ENCODE data around the gene POLR1C.
"Not testable (repeated sequence)": the region's sequence is repeated elsewhere in the genome, so short reads cannot be mapped to it uniquely, and the experiment has no call there.

Gene POLR1C

DNA sequence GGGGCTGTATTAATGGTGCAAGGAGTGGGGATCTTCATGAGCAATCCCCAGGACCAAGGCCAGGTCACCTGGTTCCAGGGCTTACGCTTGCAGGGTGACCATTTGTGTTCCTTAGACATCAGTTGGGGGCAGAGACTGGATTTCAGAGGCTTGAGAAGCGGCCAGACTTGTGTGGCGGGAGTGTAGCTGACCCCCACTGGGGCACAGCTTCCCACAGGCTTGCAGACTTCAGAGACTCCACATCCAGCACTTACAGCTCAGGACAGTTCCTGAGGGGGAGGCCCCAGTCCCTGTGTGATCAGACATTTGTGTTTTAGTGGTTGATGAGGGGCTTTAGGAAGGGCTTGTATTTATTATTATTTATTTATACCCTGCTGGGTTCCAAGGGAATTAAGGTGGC lies 24.2 kb upstream of the POLR1C start:
- no peak for DNase-seq (ENCODE audit: low spot score)

DNA sequence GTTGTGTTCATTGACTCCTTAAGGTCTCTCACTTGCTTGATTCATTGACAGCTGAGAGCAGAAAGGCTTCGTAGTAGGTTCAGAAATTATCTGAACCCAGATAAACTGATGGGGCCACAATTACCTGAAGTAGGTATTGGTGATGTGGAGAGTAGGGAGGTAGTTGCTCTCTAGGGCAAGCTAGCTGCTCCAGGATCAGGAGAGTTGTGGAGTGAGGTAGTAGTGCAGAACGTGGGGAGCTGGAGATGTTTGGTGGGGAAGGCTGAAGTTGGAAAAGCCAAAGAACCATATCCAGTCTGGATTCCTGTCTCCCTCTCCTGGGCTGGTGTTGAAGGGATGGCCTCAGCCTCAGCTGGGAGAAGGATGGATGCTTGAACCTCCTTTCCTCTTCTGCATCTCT lies 23.7 kb upstream of the POLR1C start:
- no peak for DNase-seq (ENCODE audit: low spot score)

DNA sequence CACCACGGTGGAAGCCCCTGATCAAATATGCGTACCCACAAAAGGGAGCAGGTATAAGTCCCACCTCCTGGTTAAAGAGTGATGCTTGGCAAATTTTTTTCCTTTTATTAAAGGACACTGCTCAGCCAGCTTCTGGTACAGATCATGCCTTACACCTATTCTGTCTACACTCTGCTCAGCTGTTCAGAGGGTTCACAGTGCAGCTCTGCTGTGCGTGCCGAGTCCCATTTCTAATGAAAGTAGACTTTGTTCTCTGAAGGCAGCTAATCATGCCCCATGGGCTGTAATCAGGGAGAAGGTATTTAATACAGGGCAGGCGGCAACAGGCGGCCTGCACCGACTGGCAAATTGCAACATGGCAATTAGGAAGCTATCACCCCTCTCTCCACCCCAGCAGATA lies 23.1 kb upstream of the POLR1C start:
- no peak for DNase-seq (ENCODE audit: low spot score)

DNA sequence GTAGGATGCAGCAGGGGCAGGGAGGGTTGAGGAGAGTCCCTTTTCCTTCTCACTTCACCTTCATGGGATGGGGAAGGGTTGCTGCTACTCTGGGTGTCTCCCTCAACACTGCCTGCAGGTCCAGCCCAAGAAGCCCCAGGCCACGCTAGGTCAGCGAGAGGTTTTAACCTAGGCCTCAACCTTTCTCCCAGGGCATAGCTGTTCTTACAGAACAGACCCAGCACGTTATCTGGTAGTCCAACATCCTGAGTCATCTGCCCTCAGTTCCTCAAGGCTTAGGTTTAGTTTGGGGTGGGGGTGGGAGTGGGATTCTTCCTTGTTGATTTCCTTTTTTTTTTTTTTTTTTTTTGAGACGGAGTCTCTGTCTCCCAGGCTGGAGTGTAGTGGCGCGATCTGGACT lies 22.6 kb upstream of the POLR1C start:
- DNase-seq (ENCODE audit: low spot score), result no peak

DNA sequence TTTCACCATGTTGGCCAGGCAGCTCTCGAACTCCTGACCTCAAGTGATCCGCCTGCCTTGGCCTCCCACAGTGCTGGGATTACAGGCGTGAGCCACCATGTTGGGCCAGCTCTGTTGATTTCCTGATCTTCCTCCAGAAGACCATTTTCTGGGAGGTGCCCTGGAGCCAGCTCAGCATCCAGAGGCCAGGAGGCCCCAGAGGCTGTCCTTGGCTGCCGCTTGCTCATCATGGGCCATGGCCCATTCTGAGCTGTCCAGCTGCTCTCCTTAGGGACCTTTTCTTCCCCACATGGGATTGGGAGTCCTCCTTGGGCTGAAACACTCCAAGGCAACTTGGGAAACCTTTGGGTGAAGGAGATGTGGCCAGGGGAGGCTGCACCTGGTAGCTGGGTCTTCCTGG lies 22.1 kb upstream of the POLR1C start:
- DNase-seq (ENCODE audit: low spot score), result no peak

DNA sequence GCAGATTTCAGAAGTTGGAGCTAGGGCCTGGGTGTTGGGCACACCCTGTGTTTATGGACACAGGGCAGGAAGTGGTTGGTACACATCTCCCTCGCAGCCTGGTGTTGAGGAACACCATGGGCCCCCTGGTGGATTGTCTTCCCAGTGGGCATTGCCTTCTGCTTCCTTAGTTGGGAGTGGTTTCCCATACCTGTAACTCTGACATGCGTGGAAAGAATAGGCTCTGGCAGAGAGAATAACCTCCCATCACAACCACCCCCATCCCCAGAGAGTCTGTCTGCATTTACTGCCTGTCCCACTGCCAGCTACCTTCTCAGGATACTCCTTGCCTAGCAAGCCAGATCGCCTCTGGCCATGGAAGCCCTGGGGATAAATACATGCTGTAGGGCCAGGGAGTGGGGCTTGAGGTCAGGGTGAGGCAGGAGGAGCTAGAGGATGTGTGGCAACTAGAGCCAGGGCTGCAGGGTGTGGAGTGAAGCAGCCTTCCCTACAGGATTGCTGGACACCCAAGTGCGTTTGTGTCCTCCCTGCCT lies 21.4 kb upstream of the POLR1C start:
- DNase-seq (ENCODE audit: low spot score), result no peak

DNA sequence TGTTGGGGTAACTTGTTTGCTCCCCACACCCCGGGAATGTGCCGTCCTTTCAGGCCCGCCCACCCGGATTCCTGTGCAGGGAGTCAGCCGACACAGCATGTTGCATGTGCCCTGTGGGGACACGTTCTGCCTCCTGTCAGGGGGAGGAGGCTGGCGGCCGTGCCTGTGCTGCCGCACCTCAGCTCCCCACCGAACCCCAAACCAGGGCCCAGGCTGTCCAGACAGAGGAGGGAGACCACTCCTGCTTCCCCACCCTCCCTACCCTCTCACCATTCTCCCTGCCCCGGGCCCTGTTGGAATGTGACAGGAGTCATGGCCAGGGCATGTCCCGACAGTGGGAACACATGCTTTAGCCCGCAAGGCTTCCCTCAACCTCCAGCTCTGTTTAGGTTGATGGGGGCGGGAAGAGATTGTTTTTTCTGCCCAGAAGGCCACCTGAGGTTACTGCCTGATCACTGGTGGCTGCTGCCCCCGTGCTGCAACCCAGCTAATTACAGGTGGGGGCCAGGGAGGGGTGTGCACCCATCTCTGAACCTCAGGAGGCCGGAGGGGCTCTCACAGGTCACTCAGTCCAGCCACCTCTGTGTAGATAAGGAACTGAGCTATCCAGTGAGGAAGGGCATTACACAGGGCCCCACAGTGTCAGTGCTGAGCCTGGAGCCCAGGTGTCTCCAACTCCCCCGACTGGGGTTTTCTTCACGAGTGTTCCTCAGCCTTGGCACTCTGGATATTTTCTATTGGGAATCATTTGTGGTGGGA lies 20.3 kb upstream of the POLR1C start:
- DNase-seq (ENCODE audit: low spot score), result no peak

DNA sequence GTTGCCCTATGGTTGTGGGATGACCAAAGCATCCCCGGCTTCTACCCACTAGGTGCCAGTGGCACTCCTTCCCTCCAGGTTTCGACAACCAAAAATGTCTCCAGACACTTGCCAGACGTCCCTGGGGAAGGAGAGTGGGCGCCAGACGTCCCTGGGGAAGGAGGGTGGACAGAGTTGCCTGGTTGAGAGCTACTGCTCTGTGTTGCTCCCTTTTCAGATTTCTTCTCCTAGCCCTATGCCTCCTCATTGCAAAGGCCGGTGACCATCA lies 19.8 kb upstream of the POLR1C start:
- DNase-seq (ENCODE audit: low spot score), result no peak

DNA sequence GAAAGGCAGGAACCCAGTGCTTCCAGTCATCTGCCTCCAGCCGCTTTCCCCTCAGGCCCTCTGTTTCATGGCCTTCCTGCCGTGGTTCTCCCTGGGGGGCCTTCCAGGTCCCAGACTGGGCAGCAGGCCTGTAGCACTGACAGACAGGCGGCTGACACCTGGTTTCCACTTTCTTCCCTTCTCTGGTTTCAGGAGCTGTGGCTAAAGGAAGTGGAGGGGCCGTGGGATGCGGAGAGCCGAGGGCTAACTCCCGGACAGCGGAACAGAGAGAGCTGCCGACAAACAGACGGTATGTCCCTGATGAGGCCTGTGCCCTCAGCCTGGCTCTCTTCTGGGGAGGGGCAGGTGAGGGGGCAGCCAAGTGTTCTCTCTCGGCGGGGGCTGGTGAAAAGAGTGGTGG lies 19.2 kb upstream of the POLR1C start:
- no peak for DNase-seq (ENCODE audit: low spot score)

DNA sequence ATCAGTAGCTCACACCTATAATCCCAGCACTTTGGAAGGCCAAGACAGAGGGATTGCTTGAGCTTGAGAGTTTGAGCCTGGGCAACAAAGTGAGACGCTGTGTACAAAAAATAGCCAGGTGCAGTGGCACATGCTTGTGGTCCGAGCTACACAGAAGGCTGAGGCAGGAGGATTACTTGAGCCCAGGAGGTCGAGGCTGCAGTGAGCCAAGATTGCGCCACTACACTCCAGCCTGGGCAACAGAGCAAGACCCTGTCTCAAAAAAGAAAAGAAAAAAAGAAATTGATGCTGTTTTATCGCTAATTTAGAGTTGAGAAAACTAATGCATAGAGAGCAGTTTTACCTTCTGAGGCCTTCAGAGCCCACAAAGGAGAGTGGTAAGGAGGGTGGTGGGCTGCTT lies 18.6 kb upstream of the POLR1C start:
- not testable (repeated sequence) for DNase-seq (ENCODE audit: low spot score)

DNA sequence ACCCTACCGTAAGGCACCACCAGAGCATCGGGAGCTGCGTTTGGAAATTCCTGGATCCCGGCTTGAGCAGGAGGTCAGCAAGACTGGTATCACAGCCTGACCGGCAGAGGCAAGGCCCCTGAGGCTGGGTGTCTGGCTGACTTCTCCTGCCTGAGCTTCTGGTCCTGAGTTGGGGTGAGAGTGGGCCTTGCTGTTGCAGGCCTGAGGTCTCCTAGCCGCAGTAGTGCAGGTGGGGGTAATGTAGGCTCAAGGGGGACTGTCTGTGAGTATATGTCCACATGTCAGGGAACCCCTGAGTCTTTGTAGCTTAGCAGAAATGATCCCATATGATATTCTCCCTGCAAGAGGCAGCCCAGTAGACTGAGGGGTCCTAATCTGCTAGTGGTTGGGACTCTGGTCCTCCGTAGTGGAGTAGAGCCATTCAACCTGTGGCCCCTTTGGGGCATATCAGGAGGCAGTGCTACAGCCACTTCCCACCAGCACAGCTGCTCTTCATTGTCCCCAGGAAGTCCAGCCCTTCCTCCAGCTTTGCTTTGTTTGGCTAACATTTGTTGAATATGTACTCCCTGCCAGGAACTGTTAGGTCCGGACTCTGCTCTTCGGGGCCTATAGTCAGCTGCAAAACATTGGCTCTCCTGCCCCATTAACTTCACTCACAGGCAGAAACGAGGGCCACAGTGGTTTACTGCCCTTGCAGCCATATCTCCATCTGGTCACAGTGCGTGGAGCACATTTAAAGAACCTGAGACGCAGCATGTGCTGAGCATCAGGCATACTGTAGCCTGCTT lies 17.7 kb upstream of the POLR1C start:
- no peak for DNase-seq (ENCODE audit: low spot score)

DNA sequence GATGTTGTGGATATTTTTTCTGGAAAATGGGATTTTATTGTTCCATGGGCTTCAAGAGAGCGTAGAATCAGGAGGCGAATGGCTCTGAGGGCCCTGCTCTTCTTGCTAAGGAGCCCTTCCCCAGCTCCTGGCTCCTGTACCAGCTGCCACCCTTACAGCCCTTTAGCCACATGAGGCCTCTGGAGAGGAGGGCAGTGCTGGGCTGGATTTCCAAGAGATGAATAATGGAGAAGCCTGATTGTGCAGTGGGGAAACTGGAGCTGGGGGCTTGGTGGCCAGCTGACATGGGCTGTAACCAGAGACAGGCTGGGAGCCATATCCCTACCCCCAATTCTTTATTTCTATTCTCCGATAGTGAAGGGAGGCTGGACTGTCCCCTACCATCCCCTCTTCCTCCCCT lies 16.0 kb upstream of the POLR1C start:
- no peak for DNase-seq (ENCODE audit: low spot score)

DNA sequence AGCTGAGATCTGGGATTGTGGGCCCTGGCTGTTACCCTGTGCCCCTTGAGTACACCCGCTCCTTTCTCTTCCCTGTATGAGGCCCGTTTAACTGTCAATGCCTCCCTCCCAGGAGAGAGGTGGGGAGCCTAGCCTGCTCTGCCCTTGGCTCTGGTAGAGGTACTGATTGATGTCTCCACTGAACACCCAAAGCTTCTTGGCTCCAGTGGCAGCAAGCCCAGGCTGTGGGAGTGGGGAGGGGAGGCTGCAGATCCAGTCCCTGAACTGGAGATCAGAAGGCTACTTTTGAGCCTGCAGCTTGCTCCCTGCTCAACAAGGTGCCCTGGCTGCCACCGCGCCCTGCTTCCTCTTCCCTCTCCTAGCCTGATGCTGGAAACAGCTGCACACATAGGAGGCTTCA lies 14.2 kb upstream of the POLR1C start:
- DNase-seq (ENCODE audit: low spot score), result no peak

DNA sequence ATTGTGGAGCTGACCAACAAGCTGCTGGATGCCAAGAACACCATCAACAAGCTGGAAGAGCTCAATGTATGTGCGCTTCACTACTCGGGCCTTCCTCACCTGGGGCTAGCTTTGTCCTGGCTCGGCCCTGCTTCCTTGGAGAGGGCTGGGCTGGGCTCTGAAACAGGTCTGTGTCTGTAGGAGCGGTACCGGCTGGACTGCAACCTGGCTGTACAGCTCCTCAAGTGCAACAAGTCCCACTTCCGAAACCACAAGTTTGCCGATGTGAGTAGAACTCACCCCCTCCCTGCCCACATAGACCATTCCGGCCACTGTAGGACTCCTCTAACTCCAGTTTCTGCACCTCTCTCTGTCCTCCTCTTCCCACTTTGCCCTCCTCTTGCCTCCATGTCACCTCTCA lies 13.4 kb upstream of the POLR1C start:
- no peak for DNase-seq (ENCODE audit: low spot score)

DNA sequence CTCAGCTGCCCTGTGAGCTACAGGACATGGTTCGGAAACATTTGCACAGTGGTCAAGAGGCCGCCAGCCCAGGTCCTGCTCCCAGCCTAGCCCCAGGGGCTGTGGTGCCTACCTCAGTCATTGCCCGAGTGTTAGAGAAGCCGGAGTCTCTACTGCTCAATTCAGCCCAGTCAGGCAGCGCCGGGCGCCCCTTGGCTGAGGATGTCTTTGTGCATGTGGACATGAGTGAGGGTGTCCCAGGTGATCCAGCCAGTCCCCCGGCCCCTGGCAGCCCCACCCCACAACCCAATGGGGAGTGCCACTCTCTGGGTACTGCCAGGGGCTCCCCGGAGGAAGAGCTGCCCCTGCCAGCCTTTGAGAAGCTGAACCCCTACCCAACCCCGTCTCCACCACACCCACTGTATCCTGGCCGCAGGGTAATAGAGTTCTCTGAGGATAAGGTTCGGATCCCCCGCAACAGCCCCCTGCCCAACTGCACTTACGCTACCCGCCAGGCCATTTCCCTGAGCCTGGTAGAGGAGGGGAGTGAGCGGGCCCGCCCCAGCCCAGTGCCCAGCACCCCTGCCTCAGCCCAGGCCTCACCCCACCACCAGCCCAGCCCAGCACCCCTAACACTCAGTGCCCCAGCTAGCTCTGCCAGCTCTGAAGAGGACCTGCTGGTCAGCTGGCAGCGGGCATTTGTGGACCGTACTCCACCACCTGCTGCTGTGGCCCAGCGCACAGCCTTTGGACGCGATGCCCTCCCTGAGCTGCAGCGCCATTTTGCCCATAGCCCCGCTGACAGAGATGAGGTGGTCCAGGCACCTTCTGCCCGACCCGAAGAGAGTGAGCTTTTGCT lies 11.9 kb upstream of the POLR1C start:
- DNase-seq (ENCODE audit: low spot score), result no peak

DNA sequence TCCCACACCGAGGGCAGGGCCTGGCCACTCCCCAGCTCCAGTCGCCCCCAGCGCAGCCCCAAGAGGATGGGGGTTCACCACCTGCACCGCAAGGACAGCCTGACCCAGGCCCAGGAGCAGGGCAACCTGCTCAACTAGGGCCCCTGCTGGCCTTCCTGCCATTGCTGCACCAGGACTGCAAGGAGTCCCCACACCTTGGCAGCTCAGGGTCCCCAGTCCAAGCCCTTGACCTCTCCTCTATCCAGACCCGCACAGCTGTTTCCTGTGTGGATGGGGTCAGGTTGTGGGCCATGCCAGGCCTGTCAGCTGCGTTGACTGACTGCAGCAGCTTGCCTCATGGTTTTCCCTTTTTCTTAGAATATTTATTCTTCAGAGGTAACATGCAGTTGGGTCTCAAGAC lies 11.2 kb upstream of the POLR1C start:
- DNase-seq (ENCODE audit: low spot score), result no peak

DNA sequence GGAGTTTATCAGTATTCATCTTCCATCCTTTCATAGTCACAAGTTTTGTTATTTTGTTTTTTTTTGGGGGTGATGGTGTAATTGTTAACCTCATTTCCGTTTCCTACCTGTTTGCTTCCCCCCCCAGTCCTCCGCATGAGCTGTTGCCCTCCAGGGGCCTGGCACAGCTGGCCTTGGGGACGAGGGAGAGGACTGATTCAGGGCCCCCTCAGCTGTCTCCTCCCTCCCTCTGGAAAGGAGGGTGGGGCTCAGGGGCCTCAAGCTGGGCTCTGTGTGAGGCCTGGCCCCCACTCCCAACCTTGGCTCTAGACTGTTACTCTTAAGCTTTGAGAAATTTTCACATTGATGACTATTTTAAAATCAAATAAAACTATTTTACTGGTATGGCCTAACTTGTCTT lies 10.7 kb upstream of the POLR1C start:
- no peak for DNase-seq (ENCODE audit: low spot score)

DNA sequence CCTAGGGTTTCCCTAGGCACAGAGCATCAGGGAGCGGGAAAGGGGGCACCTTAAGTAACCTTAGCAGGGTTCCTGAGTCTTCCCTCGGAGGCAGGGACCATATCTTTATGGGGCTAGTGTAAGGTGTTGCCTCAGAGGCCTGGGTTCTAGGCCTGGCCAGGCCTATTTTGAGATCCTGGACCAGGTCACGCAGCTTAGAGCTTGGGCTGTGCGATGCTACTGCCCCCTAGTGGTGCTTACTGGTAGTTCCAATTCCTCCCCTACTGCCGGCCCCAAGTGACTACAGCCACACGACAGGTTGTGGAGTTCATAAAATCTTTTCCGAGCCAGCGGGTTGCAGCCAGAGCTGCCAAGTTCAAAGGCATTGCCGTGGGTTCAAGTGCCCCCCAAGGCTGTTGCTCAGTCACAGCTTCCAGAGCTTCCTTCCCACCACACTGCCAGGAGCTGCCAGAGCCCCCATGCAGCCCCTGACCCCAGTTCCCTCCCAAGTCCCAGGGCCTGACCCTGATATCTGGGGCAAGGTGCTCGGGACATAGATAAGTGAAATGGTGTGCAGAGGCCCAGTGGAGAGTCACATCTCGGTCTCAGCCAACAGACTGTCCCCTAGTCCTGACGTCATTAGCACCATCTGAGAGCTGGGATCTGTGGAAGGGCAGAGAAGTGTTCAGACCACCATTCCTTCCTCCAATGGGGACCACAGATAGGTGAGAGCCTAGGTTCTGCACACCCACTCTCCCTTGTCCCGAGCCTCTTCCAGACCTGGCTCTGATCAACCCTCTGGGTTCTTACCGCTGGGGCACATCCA lies 10.0 kb upstream of the POLR1C start:
- DNase-seq (ENCODE audit: low spot score), result peak; percentile 87

DNA sequence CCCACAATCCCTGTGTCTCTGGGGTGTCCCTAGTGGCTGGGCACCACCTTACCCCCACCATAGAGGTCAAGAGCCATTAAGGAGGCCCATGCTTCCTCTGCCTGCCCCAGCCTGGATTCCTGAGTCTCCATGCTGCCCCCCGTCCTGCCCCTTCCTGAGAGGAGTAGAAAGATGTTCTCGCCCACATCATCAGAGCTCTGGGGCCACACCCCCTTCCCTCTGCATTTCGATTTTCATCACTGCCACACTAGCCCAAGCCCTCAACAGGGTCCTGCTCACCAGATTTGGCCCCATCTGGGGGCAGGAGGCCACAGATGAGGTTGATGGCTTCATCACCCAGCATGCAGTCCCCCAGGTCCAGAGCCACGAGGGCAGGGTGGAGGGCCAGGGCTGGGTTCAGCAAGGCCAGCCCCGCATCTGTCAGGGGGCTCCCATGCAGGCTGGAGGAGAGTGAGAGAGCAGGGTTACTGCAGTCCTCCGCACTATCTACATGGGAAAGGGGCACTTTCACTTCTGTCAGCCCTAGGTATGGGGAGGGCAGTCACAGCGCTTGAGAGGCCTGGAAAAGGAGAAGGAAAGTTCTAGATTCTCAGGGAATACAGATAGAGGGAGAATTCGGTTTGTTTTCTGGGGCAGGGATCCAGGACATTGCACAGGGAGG lies 8.3 kb upstream of the POLR1C start:
- no peak for DNase-seq (ENCODE audit: low spot score)

DNA sequence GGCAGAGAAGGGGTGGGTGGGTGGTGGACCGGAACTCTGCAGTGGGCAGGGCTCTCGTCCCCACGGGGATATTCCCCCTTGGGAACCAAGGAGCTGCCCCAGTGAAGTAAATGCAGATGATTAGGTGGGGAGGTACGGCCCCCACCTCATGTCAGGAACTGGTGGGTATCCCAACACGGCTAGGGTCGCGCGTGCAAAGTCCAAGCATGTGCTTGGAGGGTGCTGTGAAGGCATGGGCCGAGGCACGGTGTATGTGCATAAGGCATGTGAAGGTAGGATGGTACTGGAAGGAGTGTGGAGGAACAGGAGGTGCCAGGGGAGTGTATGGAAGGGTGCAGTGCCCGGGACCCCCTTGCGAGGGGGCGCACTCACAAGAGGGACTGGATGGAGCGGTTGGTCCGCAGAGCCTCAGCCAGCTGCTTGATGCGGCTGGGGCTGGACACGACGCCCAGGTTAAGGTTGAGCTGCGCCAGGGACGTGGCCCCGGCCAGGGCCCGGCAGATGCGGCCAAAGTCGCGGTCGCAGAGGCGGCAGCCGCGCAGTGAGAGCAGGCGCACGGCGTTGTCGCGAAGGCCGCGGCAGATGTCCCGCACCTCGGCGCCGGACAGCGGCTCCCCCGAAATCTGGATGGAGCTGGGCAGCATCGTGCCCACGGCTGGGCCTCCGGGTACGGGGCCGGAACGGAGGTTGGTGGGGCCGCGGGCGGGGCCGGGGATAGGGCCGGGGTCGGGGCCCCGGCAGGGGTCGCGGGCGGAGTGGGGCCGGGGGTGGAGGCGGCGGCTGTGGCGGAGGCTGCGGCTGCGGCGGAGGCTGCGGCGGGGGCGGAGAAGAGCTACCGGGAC lies 7.5 kb upstream of the POLR1C start:
- DNase-seq (ENCODE audit: low spot score), result no peak

All from hematopoietic multipotent progenitor cell treated with erythropoietin and hydrocortisone succinate and interleukin-3 and kit ligand, for 15 days (in vitro differentiated cells).